Activated CD4-positive, CD25-positive, alpha-beta regulatory T cell (primary cell): Measurements from ENCODE around the gene PACRG.

Experiments
- DNase-seq, 4 experiments: peaks; one replicate each; lab custom pipeline; 2025; lab: John Stamatoyannopoulos, UW

PACRG gene

GRCh38 chr6:163177007-163177406 lies 449.2 kb downstream of the PACRG start:
- no peak for DNase-seq

- no peak for DNase-seq
These were observed 450.2 kb downstream of the PACRG start for GRCh38 chr6:163177892-163178420.

GRCh38 chr6:163179061-163179460 lies 451.3 kb downstream of the PACRG start:
- DNase-seq: no peak

GRCh38 chr6:163179721-163180120 lies 451.9 kb downstream of the PACRG start:
- DNase-seq: no peak

GRCh38 chr6:163180874-163181541 lies 453.2 kb downstream of the PACRG start:
- no peak for DNase-seq

- no peak for DNase-seq
These were observed 453.9 kb downstream of the PACRG start for GRCh38 chr6:163181666-163182180.

- no peak for DNase-seq
These were observed 454.9 kb downstream of the PACRG start for GRCh38 chr6:163182696-163183095.

- no peak for DNase-seq
These were observed 456.0 kb downstream of the PACRG start for GRCh38 chr6:163183806-163184205.

GRCh38 chr6:163185744-163186143 lies 458.0 kb downstream of the PACRG start:
- DNase-seq: no peak

GRCh38 chr6:163186527-163186926 lies 458.8 kb downstream of the PACRG start:
- no peak for DNase-seq

- DNase-seq: no peak
These were observed 459.4 kb downstream of the PACRG start for GRCh38 chr6:163187201-163187600.

- DNase-seq: no peak
These were observed 459.8 kb downstream of the PACRG start for GRCh38 chr6:163187606-163188005.

- DNase-seq: no peak
These were observed 461.0 kb downstream of the PACRG start for GRCh38 chr6:163188746-163189145.

- no peak for DNase-seq
These were observed 461.8 kb downstream of the PACRG start for GRCh38 chr6:163189609-163190008.

GRCh38 chr6:163190786-163191185 lies 463.0 kb downstream of the PACRG start:
- no peak for DNase-seq

GRCh38 chr6:163191704-163192537 lies 464.1 kb downstream of the PACRG start:
- no peak for DNase-seq

GRCh38 chr6:163192591-163192990 lies 464.8 kb downstream of the PACRG start:
- DNase-seq: no peak

- DNase-seq: no peak
These were observed 465.6 kb downstream of the PACRG start for GRCh38 chr6:163193326-163193725.

- DNase-seq: no peak
These were observed 468.2 kb downstream of the PACRG start for GRCh38 chr6:163195721-163196691.

GRCh38 chr6:163197839-163198238 lies 470.1 kb downstream of the PACRG start:
- DNase-seq: no peak

GRCh38 chr6:163198396-163198795 lies 470.6 kb downstream of the PACRG start:
- DNase-seq: no peak

GRCh38 chr6:163199371-163199770 lies 471.6 kb downstream of the PACRG start:
- no peak for DNase-seq
